Peyer's patch (tissue), 4 donors: ENCODE results near the gene SETD6.

ENCODE experiments used
- POLR2A ChIP-seq, 2 donors: fragments of 450-650 bp; IDR thresholded peaks; one replicate each; pipeline ENCODE4 v1.5.1; 2017; ENCODE audit warnings: antibody characterized with exemption in 2 of 2, mild to moderate bottlenecking in 2 of 2, moderate library complexity in 2 of 2
- TF ChIP-seq, protein P1 (sequence below), 6 experiments: fragments of 450-650 bp in 4 of 6; fragments of 200-600 bp in 2 of 6; sonication (generic) in 1 of 6; IDR thresholded peaks; one replicate each; pipeline ENCODE4 v1.5.1; 2017 to 2019; ENCODE audit warnings: antibody characterized with exemption in 6 of 6, mild to moderate bottlenecking in 3 of 6, moderate library complexity in 1 of 6

DNA sequence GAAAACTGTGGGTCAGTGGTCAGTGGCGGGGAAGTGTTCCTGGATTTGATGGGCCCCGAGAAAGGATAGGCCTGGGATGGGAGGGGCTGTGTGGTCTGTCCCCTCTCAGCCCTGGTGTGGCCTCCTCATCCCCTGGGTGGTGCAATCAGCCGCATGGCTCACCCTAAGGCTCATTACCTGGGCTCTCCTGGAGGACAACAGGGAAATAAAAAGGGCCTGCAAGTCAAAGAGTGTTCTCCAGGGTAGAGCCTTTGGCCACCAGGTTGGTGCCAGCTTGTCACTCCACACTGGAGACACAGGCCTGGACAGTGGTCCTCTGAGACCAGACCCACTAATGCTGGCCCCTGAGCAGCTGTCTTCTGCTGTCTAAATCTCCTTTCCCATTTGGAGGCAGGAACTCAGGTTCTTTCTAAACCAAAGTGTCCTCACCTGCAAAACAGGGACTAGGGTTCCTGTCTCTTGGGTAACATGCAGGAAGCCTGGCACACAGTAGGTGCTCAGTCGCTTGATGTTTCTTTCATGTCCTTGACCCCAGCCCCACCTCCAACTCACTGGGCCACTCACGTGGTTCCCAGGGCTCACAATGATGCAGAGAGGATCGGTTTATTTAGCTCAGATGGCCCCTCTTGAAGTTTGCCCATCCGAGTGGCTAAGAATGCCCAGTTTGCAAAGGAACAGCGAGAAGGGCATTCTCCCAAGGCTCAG, 12.9 kb upstream of the SETD6 start:
- TF ChIP-seq, protein P1, sequence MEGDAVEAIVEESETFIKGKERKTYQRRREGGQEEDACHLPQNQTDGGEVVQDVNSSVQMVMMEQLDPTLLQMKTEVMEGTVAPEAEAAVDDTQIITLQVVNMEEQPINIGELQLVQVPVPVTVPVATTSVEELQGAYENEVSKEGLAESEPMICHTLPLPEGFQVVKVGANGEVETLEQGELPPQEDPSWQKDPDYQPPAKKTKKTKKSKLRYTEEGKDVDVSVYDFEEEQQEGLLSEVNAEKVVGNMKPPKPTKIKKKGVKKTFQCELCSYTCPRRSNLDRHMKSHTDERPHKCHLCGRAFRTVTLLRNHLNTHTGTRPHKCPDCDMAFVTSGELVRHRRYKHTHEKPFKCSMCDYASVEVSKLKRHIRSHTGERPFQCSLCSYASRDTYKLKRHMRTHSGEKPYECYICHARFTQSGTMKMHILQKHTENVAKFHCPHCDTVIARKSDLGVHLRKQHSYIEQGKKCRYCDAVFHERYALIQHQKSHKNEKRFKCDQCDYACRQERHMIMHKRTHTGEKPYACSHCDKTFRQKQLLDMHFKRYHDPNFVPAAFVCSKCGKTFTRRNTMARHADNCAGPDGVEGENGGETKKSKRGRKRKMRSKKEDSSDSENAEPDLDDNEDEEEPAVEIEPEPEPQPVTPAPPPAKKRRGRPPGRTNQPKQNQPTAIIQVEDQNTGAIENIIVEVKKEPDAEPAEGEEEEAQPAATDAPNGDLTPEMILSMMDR (IDR thresholded peaks at IDR 0.05) = no peak
- TF ChIP-seq POLR2A (IDR thresholded peaks at IDR 0.05) = no peak
